Measurements from ENCODE around the gene PSMC6. TPM values are rescaled to one million over a fixed set of nuclear protein-coding genes. Genes with fewer than 3 reads are reported as not detected.

Gene PSMC6
- total RNA-seq, result 50.4 and 68.7 TPM in 2 replicates

GRCh38 chr14:52706724-52707706 lies at the start of gene PSMC6:
TSS of gene PSMC6 (plus strand) at chr14:52707200. CDS start at chr14:52707220, 20 bp downstream.

GRCh38 chr14:52695481-52696091 lies 11.4 kb upstream of the PSMC6 start, which contains the start of gene ERO1A:
TSS of gene ERO1A (minus strand) at chr14:52695558. CDS start at chr14:52695481, 77 bp downstream.

GRCh38 chr14:52729925-52730708 lies 23.1 kb downstream of the PSMC6 start, which contains the start of gene STYX:
TSS of gene STYX (plus strand) at chr14:52730166. CDS start at chr14:52730475, 309 bp downstream.

Other genes starting within 250 kb of the PSMC6 start
- 5.8 and 7.9 TPM in 2 replicates for gene TXNDC16, start 154.7 kb upstream of the PSMC6 start, total RNA-seq
- 0.18 and 0.49 TPM in 2 replicates for gene GPR137C, start 154.4 kb upstream of the PSMC6 start, total RNA-seq
- gene ERO1A, start 11.6 kb upstream of the PSMC6 start, total RNA-seq, result 122 and 123 TPM in 2 replicates
- gene STYX, start 23.0 kb downstream of the PSMC6 start, total RNA-seq, result 16.1 and 18.0 TPM in 2 replicates
- 20.2 and 28.0 TPM in 2 replicates for gene GNPNAT1, start 84.4 kb downstream of the PSMC6 start, total RNA-seq
- gene FERMT2, start 243.8 kb downstream of the PSMC6 start, total RNA-seq, result 164 and 195 TPM in 2 replicates